Hepatic stellate cell (primary cell): ENCODE data around the gene STK10.
"Not testable (repeated sequence)": the region's sequence is repeated elsewhere in the genome, so short reads cannot be mapped to it uniquely, and the experiment has no call there.

ENCODE experiments used
- DNase-seq: peaks from one replicate; pipeline ENCODE4 v3.0.0; 2011; ENCODE audit warnings: low spot score

Gene STK10

GRCh38 chr5:172051643-172052339 lies 136.2 kb downstream of the STK10 start:
- no peak for DNase-seq

- DNase-seq: no peak
Measured at GRCh38 chr5:172050080-172050479, 137.9 kb downstream of the STK10 start.

- DNase-seq: no peak
Measured at GRCh38 chr5:172049226-172049796, 138.7 kb downstream of the STK10 start.

GRCh38 chr5:172048539-172049101 lies 139.4 kb downstream of the STK10 start:
- no peak for DNase-seq

DNA sequence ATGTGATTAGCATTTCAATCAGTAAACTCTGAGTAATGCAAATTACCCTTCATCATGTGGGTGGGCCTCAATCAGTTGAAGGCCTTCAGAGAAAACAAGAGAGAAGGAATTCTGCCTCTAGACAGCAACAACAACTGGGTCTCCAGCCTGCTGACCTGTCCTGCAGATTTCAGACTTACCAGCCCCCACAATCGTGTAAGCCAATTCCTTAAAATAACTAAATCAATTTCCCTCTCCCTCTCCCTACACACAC lies 139.9 kb downstream of the STK10 start:
- DNase-seq: no peak

DNA sequence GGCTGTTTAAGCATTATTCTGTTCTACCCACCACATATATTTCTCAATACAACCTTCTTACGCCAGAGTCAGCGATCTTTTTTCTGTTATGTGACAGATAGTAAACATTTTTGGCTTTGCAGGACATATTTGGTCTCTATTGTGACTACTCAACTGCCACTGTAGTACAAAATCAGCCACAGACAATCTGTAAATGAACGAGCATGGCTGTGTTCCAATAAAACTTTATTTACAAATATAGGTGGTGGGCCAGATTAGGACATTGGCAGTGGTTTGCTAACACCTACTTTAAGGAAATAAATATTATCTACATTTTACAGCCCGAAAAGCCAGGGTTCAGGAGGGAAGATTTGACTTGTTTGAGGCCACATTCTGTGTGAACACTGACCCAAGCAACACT lies 141.4 kb downstream of the STK10 start:
- DNase-seq: no peak

DNA sequence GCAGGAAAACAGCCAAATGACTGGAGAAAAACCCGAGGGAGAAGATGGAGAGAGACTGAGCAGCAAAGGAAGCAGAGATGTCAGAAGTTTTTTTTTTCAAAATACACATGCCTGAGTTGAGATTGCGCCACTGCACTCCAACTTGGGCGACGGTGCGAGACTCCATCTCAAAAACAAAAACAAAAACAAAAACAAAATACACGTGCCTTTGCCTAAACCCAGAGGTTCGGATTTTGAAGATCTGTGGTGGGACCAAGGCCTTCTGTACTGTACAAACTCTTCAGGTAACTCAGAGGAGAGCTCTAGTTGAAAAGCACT lies 142.8 kb downstream of the STK10 start:
- DNase-seq: no peak

DNA sequence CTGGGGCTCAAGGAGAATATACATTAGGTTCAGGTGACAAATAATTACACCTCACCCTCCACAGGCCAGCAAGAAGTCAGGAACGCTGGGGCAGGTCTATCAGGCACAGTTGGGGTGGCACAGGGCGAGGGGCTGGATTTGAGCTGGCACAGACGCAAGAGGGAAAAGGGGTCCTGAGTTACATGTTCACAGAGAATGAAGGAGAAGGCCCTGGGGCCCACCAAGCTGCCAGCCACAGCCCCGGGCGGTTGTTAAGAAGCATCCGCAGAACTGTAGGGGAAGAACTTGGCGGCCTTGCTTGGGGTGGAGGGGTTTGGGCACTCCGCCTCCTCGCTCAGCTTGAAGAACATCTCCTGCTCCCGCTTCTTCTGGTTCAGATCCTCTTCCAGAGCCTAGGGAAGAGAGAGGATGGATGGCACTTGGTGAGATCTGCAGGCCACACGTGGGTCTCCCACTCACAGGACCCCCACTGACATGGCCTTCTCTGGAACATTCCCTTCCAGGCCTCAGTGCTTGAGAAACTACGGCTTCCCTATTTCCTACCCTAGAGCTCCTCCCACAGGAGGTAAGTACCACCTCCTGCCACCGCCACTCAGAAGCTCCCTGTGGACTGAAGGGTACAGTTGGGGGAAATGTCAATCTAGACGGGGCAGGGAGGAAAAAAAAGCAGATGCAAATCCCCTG lies 143.3 kb downstream of the STK10 start:
- DNase-seq: no peak

DNA sequence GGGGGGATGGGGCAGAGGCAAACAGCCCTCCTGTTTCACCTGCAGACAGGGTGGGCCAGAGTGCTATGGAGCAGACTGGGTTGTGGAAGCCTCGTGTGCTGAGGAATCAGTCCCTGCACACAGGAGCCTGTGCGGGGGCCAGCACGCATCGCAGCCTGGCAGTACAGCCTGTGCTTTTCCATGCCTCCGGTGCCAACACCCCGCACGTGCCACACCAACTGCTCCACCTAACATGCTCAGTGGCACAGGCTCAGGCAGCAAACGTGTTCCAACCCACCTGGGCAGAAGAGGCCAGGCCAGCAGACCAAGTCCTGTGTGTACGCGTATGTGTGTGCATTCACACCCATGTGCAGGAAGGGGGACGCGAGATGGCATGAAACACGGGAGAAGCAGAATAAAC lies 144.2 kb downstream of the STK10 start:
- DNase-seq: no peak

- no peak for DNase-seq
Measured at GRCh38 chr5:172042183-172042582, 145.8 kb downstream of the STK10 start.

DNA sequence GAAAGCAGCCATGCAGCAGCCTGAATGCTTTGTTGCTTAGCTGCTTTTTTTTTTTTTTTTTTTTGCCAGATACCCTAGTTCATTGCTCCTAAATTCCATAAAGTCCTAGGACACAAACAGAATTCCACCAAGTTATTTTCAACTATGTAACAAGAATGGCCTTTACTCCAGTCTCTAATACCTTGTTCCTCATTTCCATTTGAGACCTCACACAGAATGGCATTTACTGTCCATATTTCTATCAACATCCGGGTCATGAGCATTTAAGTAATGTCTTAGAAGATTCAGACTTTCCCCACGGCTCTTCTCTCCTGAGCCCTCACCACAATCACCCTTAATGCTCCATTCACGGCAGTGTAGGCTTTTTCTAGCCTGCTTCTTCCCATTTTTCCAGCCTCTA lies 149.9 kb downstream of the STK10 start:
- DNase-seq: no peak

DNA sequence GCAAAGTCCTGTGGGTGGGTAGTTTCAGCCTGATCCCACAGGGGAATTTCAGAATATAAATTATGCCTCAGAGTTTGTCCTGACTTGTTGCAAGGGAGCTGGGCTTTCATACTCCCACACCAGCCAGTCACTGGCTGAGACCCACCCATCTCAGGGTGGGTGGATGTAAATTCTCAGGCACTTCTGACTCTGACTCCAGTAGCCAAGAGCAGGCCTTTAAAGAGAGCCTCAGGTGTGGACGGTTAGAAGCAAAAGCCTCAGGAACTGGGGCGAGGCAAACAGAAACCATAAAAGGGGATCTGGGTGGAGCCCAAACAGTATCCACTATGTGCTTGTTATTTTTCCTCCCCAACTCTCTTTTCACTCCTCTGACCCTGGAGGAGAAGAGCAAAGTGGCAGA lies 153.0 kb downstream of the STK10 start:
- no peak for DNase-seq

DNA sequence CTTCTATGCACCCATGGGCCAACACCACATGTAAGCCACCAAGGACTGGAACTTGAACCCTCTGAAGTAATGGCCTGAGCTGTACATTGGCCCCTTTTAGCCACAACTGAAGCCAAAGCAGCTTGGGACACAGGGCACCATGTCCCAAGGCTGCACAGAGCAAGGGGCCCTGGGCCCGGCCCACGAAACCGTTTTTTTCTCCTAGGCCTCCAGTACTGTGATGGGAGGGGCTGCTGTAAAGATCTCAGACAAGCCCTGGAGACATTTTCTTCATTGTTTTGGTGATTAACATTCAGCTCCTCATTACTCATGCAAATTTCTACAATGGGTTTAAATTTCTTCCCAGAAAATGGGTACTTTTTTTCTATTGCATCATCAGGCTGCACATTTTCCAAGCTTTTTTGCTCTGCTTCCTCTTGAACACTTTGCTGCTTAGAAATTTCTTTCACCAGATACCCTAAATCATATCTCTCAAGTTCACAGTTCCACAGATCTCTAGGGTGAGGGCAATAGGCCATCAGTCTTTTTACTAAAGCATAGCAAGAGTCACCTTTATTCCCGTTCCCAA lies 156.0 kb downstream of the STK10 start:
- no peak for DNase-seq

DNA sequence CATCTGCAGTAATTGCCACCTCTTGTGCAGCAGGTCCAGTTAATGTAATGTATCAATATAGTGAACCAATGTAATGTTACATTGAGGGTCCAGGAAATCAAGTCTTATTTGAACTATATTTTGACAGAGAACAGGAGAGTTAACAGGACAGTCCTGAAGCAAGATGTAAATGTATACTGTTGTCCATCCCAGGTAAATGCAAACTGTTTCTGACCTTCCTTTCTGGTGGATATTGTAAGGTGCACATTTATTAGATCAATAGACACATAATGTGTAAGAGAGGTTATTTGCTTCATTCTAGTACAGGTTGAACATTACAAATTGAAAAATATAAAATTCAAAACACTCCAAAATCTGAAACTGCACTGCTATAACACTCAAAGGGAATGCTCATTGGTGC lies 158.1 kb downstream of the STK10 start:
- no peak for DNase-seq

DNA sequence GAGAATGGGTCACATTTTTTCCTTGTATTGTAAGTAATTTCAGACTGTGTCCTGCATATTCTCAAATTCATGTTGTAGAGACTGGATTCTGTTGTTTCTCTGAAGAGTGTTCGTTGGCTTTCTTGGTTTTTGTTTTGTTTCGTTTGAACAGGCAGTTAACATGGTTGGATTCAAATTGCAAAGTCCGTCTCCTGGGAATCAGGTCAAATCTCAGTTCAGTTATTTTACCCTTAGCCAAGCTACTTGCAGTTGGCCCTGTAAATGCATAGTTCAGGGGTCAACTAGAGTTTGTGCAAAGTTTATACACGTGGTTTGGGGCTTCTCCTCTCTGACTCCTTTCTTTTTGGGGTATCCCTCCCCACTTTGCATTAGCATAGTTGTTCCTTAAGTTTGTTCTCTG lies 159.9 kb downstream of the STK10 start:
- no peak for DNase-seq

GRCh38 chr5:172020110-172020786 lies 167.8 kb downstream of the STK10 start:
- DNase-seq: not testable (repeated sequence)

DNA sequence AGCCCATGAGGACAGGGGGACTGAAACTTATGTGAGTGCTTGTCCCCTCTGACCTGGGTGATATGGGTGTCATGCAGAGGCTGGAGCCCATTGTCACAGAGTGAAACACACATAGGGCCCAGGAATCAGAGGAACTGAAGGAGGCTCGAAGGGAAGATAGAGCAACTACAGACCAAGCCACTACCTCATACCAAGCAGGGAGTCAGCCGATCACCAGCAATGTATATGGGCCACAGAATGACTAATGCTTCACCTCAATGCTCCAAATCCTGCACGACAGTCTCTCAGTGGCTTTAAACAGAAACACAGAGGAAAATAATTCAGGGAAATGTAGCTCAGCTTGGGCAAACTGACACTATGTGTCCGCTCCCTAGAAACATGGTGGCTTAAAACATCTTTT lies 172.7 kb downstream of the STK10 start:
- no peak for DNase-seq

GRCh38 chr5:172010278-172010677 lies 177.7 kb downstream of the STK10 start:
- no peak for DNase-seq

DNA sequence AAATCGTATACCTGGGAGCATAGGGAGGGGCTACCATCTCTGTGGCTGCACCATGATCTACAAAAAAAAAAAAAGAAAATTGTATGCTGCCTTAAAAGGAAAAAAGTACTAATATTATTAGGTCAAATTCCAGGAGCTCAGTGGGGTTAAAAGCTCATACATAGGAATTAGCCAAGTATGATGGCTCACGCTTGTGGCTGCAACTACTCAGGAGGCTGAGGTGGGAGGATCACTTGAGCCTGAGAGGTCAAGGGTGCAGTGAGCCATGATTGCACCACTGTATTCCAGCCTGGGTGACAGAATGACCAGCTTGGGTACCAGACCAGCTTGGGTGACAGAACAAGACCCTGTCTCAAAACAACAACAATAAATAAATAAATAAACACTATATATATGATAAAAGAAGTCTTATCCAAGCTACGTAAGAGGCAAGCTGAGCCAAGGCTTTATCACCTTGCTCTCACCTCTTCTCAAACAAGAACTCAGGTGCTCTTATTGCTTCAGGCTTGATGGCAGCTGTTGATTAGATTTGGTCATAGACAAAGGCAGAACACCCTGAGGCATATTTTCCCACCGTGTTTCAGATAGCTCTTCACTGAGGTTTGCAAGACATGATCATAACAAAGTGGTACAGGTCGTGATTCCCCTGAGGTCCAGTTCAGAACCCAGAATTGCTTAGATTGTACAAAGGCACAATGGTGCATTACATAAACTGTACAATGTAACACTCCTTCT lies 178.3 kb downstream of the STK10 start:
- no peak for DNase-seq

- DNase-seq: no peak
Measured at GRCh38 chr5:172008689-172009141, 179.3 kb downstream of the STK10 start.

DNA sequence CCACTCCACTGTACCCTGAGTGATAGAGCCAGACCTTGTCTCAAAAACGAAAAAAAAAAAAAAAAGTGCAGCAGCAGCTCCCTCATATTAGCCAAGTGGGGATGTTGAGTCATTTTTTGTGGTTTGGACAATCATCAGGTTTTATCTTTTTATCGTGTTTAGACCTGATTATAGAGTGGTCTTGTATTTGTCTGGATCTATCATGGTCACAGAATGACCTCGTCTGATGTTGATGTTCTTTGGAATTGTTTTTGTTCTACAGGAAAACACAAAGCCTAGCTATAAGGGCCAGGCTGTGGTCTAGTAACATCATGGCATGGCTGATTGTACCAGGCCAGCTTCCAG lies 179.9 kb downstream of the STK10 start:
- no peak for DNase-seq
